Measurements from ENCODE around the gene CRIM1. TPM values are rescaled to one million over a fixed set of nuclear protein-coding genes. Genes with fewer than 3 reads are reported as not detected.

CRIM1 gene
- total RNA-seq, 1 donor from 2014 or later: 25.8 TPM

DNA sequence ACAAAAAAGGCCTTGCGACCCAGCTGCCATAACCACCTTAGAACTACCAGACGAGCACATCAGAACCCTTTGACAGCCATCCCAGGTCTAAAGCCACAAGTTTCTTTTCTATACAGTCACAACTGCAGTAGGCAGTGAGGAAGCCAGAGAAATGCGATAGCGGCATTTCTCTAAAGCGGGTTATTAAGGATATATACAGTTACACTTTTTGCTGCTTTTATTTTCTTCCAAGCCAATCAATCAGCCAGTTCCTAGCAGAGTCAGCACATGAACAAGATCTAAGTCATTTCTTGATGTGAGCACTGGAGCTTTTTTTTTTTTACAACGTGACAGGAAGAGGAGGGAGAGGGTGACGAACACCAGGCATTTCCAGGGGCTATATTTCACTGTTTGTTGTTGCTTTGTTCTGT lies 193.6 kb downstream of the CRIM1 start:
- Mint-ChIP-seq H3K27me3 (no peaks in the 10 kb centered on the region), H3K4me3 (ENCODE audit: low read depth) (no peak overlapping the region), H3K36me3 (ENCODE audit: insufficient read depth) (peaks cover 14% of the 10 kb centered on the region), H3K9me3 (ENCODE audit: low read depth) (no peaks in the 10 kb centered on the region), H3K27ac (peak overlapping the region; percentile 69), H3K4me1 (ENCODE audit: low read depth) (peaks cover 1% of the 10 kb centered on the region)
- TF ChIP-seq CTCF (IDR thresholded peaks at IDR 0.05; ENCODE audit: unreplicated experiment): no peak
- DNase-seq (ENCODE audit: low spot score, unreplicated experiment): no peak

- Mint-ChIP-seq H3K4me1 (ENCODE audit: low read depth) (peaks cover 1% of the 10 kb centered on the region), H3K27ac (no peak overlapping the region), H3K4me3 (ENCODE audit: low read depth) (no peak overlapping the region), H3K36me3 (ENCODE audit: insufficient read depth) (peaks cover 12% of the 10 kb centered on the region), H3K27me3 (no peaks in the 10 kb centered on the region), H3K9me3 (ENCODE audit: low read depth) (no peaks in the 10 kb centered on the region)
- no peak for TF ChIP-seq CTCF (IDR thresholded peaks at IDR 0.05; ENCODE audit: unreplicated experiment)
- no peak for DNase-seq (ENCODE audit: low spot score, unreplicated experiment)
Measured at GRCh38 chr2:36550006-36550405, 194.4 kb downstream of the CRIM1 start.

DNA sequence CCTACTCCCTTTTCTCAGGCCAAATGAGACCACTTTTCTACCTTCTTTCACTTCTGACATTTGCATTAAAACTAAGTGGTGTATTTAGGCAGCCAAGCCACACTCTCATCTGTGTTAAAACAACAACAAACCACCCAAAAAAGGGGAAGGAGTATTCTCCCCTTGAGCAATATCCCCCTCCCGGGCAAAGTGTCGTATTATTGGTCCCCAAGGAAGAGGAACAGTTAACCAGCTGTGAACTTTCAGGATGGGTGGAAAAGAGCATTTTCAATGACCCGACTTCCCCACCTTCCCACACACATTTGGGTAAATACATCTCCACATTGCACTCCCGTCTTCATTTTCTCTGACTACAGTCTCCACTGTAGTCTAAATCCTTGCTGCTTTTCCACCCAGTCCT lies 198.1 kb downstream of the CRIM1 start:
- H3K36me3 Mint-ChIP-seq (ENCODE audit: insufficient read depth): peaks cover 8% of the 10 kb centered on the region
- DNase-seq (ENCODE audit: low spot score, unreplicated experiment): no peak
- H3K4me3 Mint-ChIP-seq (ENCODE audit: low read depth): no peak overlapping the region
- no peak for TF ChIP-seq CTCF (IDR thresholded peaks at IDR 0.05; ENCODE audit: unreplicated experiment)
- no peaks in the 10 kb centered on the region for H3K27me3 Mint-ChIP-seq
- no peak overlapping the region for H3K27ac Mint-ChIP-seq
- H3K4me1 Mint-ChIP-seq (ENCODE audit: low read depth): no peaks in the 10 kb centered on the region
- H3K9me3 Mint-ChIP-seq (ENCODE audit: low read depth): no peaks in the 10 kb centered on the region

DNA sequence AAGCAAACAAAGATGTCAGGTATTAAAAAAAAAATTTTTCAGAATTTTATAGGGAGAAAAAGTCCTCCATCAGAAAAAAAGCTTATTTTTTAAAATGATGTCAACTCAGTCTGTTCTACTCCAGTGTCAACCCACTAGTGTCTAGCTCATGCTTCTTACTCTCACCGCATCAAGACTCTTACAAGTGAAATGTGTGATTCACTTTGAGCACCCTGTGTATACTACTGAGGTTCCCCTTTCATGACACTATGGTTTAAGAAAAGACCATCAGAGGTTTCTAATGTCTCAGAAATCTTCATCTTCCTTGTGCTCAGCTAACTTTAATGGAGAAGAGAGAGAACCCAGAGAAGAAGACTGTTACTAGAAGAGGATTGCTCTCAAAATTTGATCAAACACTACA lies 199.0 kb downstream of the CRIM1 start:
- Mint-ChIP-seq H3K4me1 (ENCODE audit: low read depth) (no peaks in the 10 kb centered on the region), H3K27ac (no peak overlapping the region), H3K9me3 (ENCODE audit: low read depth) (no peaks in the 10 kb centered on the region), H3K4me3 (ENCODE audit: low read depth) (no peak overlapping the region), H3K36me3 (ENCODE audit: insufficient read depth) (peaks cover 6% of the 10 kb centered on the region), H3K27me3 (no peaks in the 10 kb centered on the region)
- TF ChIP-seq CTCF (IDR thresholded peaks at IDR 0.05; ENCODE audit: unreplicated experiment): no peak
- no peak for DNase-seq (ENCODE audit: low spot score, unreplicated experiment)

DNA sequence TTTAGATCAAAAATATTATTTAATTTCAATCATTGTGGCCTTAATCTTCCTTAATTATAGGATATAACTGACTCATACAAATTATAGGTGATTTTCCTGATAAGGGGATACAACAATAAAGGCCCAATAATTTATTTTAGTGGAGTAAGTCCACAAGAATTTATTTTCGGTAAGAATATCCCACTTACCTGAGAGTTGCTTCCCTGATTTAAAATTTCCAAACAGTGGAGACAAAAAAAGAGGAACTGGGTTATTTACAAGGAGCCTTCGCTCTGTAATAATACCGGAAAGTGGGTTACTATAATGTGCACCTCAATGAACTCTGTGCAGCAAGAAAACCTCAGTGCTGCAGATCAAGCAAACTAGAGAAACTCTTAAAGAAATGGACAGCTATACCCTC lies 200.2 kb downstream of the CRIM1 start:
- no peak for TF ChIP-seq CTCF (IDR thresholded peaks at IDR 0.05; ENCODE audit: unreplicated experiment)
- peaks cover 3% of the 10 kb centered on the region for H3K36me3 Mint-ChIP-seq (ENCODE audit: insufficient read depth)
- no peaks in the 10 kb centered on the region for H3K9me3 Mint-ChIP-seq (ENCODE audit: low read depth)
- no peak for DNase-seq (ENCODE audit: low spot score, unreplicated experiment)
- H3K4me1 Mint-ChIP-seq (ENCODE audit: low read depth): no peaks in the 10 kb centered on the region
- no peak overlapping the region for H3K4me3 Mint-ChIP-seq (ENCODE audit: low read depth)
- no peaks in the 10 kb centered on the region for H3K27me3 Mint-ChIP-seq
- H3K27ac Mint-ChIP-seq: peak overlapping the region; percentile 27

Measured in progenitor cell of endocrine pancreas (in vitro differentiated cells).